Panc1 (cell line): ENCODE results near the gene L2HGDH.

Source experiments
- CTCF ChIP-seq: fragments of 450-650 bp; IDR thresholded peaks from 2 replicates; pipeline ENCODE4 v1.5.1; 2017; ENCODE audit warnings: mild to moderate bottlenecking
- POLR2AphosphoS5 ChIP-seq: IDR thresholded peaks from 2 replicates; pipeline ENCODE4 v1.6.1; 2012; ENCODE audit warnings: mild to moderate bottlenecking, low read depth, low read length, moderate library complexity
- REST ChIP-seq, 2 experiments: IDR thresholded peaks; 2 replicates each; pipeline ENCODE4 v1.6.1; 2011 to 2012; ENCODE audit warnings: low read depth in 2 of 2, control low read depth in 1 of 2, low read length in 1 of 2, mild to moderate bottlenecking in 1 of 2, moderate library complexity in 1 of 2; ENCODE audit not compliant: insufficient read depth in 1 of 2
- SIN3A ChIP-seq: IDR thresholded peaks from 2 replicates; pipeline ENCODE4 v1.6.1; 2012; ENCODE audit warnings: low read depth, mild to moderate bottlenecking, low read length, moderate library complexity, borderline replicate concordance; ENCODE audit not compliant: insufficient read depth

GRCh38 chr14:50262865-50263264, 49.2 kb downstream of the L2HGDH start:
- TF ChIP-seq CTCF: no peak
- TF ChIP-seq POLR2AphosphoS5: no peak
- no peak for TF ChIP-seq SIN3A
- TF ChIP-seq REST (IDR thresholded peaks at IDR 0.05; ENCODE audit: insufficient read depth in 1 of 2, low read depth in 2 of 2, low read length in 1 of 2): no peak
